A673 (cell line): ENCODE measurements around the gene ALDOB. TPM values are rescaled to one million over a fixed set of nuclear protein-coding genes. Genes with fewer than 3 reads are reported as not detected.

Experiments
- BruUV-seq: library from RNA; stranded (reverse); fragments of 400-500 nt; replicated peaks from 2 replicates; lab custom pipeline; 2021; lab: Mats Ljungman, UMichigan
- CTCF ChIA-PET: fragments of 300-600 bp; sonication (Branson Sonifier 250); formaldehyde crosslinking; loops from one replicate; lab custom pipeline; 2022; ENCODE audit warnings: antibody characterized with exemption; lab: Charles Lee
- POLR2A ChIA-PET: fragments of 300-600 bp; sonication (Branson Sonifier 250); formaldehyde crosslinking; loops from one replicate; lab custom pipeline; 2022; ENCODE audit warnings: antibody characterized with exemption; ENCODE audit not compliant: low non-redundant PET; lab: Charles Lee
- DNase-seq: peaks from one replicate; pipeline ENCODE4 v3.0.0-alpha.2; 2015; ENCODE audit warnings: low spot score
- H3K27ac ChIP-seq: fragments of 200-600 bp; sonication (generic); 2 replicates; pipeline ENCODE4 v1.5.1; 2016; ENCODE audit warnings: mixed run types, low read depth, mild to moderate bottlenecking, mixed read lengths, antibody characterized with exemption, low read length; ENCODE audit not compliant: poor library complexity, severe bottlenecking
- H3K27me3 ChIP-seq: fragments of 200-600 bp; sonication (generic); replicated peaks from 2 replicates; pipeline ENCODE4 v1.6.1; 2017; ENCODE audit warnings: mixed run types, low read depth, mild to moderate bottlenecking, mixed read lengths, antibody characterized with exemption, low read length; ENCODE audit not compliant: insufficient read depth, poor library complexity
- H3K36me3 ChIP-seq: fragments of 200-600 bp; sonication (generic); 2 replicates; pipeline ENCODE4 v1.6.1; 2016; ENCODE audit warnings: mixed run types, mild to moderate bottlenecking, mixed read lengths, antibody characterized with exemption, low read length; ENCODE audit not compliant: insufficient read depth, poor library complexity, severe bottlenecking
- H3K4me1 ChIP-seq: fragments of 200-600 bp; sonication (generic); 2 replicates; pipeline ENCODE4 v1.6.1; 2017; ENCODE audit warnings: mixed run types, mild to moderate bottlenecking, mixed read lengths, antibody characterized with exemption, low read length; ENCODE audit not compliant: insufficient read depth, poor library complexity, severe bottlenecking
- H3K4me3 ChIP-seq: fragments of 200-600 bp; sonication (generic); 2 replicates; pipeline ENCODE4 v1.5.1; 2016; ENCODE audit warnings: low read depth, mixed run types, mild to moderate bottlenecking, mixed read lengths, low read length; ENCODE audit not compliant: poor library complexity, severe bottlenecking
- H3K9me3 ChIP-seq: fragments of 200-600 bp; sonication (generic); 2 replicates; pipeline ENCODE4 v1.6.1; 2016; ENCODE audit warnings: mixed run types, low read depth, mild to moderate bottlenecking, mixed read lengths, antibody characterized with exemption, low read length; ENCODE audit not compliant: poor library complexity, severe bottlenecking
- CTCF ChIP-seq: fragments of 300-800, 200-600 bp; sonication (generic); conservative IDR thresholded peaks from 2 replicates; pipeline ENCODE4 v1.5.1; 2017; ENCODE audit warnings: low read depth, mild to moderate bottlenecking, antibody characterized with exemption, low read length, moderate library complexity, mixed read lengths
- EZH2 ChIP-seq: fragments of 200-600 bp; sonication (generic); IDR thresholded peaks from 2 replicates; pipeline ENCODE4 v1.6.1; 2017; ENCODE audit warnings: borderline replicate concordance, low read depth, mild to moderate bottlenecking, mixed read lengths, antibody characterized with exemption, low read length; ENCODE audit not compliant: poor library complexity, severe bottlenecking
- intact Hi-C: fragments of 100-400 bp; cut with micrococcal nuclease; formaldehyde crosslinking; loops from one replicate; pipeline ENCODE4 v1.10.0; 2022; ENCODE audit not compliant: unreplicated experiment
- total RNA-seq: library from RNA; stranded (reverse); gene quantifications from 2 replicates; pipeline ENCODE4 v1.2.3, GENCODE V29; 2021

Gene ALDOB
- total RNA-seq, 1 experiment from 2014 or later = not detected

GRCh38 chr9:101394687-101395086 lies 40.9 kb downstream of the ALDOB start:
- Histone ChIP-seq H3K4me3 (no peak overlapping the region), H3K36me3 (peaks cover 42% of the 10 kb centered on the region), H3K27ac (no peak overlapping the region), H3K4me1 (no peaks in the 10 kb centered on the region), H3K27me3 (no peaks in the 10 kb centered on the region), H3K9me3 (peaks cover 23% of the 10 kb centered on the region)
- no peak for DNase-seq
- ChIA-PET CTCF (no interaction called here), POLR2A (no interaction called here)
- no peak for TF ChIP-seq CTCF
- no peak for TF ChIP-seq EZH2
- no TSS peak for BruUV-seq
- intact Hi-C loops = no loop called here

DNA sequence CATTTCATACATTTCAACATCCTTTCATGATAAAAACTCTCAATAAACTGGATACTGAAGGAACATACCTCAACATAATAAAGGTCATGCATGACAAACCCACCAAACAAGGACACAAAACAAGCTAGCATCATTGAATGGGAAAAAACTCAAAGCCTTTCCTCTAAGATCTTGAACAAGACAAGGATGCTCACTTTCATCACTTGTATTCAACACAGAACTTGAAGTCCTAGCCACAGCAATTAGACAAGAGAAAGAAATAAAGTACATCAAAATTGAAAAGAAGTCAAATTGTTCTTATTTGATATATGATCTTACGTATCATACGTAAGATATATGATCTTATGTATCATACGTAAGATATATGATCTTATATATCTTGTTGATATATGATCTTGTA lies 42.4 kb downstream of the ALDOB start:
- Histone ChIP-seq H3K36me3 (peaks cover 54% of the 10 kb centered on the region), H3K27ac (no peak overlapping the region), H3K9me3 (peaks cover 23% of the 10 kb centered on the region), H3K4me1 (peaks cover under 1% of the 10 kb centered on the region), H3K27me3 (no peaks in the 10 kb centered on the region), H3K4me3 (no peak overlapping the region)
- TF ChIP-seq CTCF (no peak), EZH2 (no peak)
- ChIA-PET POLR2A (no interaction called here), CTCF (no interaction called here)
- intact Hi-C loops = no loop called here
- no TSS peak for BruUV-seq
- DNase-seq = no peak

DNA sequence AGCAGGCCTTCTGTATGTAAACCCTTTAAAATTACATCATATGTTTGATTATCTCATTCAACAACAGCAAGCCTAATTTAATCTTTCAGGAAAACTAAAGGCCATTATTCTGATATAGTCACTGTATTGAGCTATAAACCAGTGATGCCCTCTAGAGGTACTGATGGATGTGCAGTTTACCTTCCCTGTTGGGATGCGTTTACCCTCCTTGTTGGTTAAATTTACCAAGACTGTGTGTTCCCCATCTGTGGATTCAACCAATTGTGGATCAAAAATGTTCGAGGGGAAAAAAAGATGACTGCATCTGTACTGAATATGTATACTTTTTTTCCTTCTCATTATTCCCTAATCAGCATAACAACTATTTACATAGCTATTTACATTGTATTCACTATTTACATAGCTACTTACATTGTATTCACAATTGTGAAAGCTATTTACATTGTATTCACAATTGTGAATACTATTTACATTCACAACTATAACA lies 47.0 kb downstream of the ALDOB start:
- no TSS peak for BruUV-seq
- H3K4me1 ChIP-seq = peaks cover 4% of the 10 kb centered on the region
- H3K27me3 ChIP-seq = no peaks in the 10 kb centered on the region
- CTCF ChIA-PET = interaction anchor here (1.0 to 1.7 kb wide), 4 partner anchors 10 to 269 kb away, joined by 4 to 5 read pairs (median 4); partner anchors contain the start of genes MRPL50 and ZNF189
- intact Hi-C loops = loop anchor here (1.0 to 10.0 kb wide), 3 partner anchors 72 to 786 kb away; no protein-coding TSS in a partner anchor
- peaks cover 7% of the 10 kb centered on the region for H3K9me3 ChIP-seq
- peak; percentile 34 for DNase-seq
- POLR2A ChIA-PET = no interaction called here
- peaks cover 30% of the 10 kb centered on the region for H3K36me3 ChIP-seq
- no peak overlapping the region for H3K4me3 ChIP-seq
- TF ChIP-seq CTCF (peak; percentile 53), EZH2 (no peak)
- H3K27ac ChIP-seq = no peak overlapping the region
